GM08714 (cell line): ENCODE results near the gene RSPRY1.

Experiments
- H3K4me3 ChIP-seq: fragments of 200-500 bp; sonication (Bioruptor generic); 2 replicates; pipeline ENCODE4 v1.5.1; 2014; ENCODE audit warnings: mild to moderate bottlenecking, low read length, inconsistent platforms
- ZNF274 ChIP-seq: IDR thresholded peaks from 2 replicates; pipeline ENCODE4 v1.6.1; 2012; ENCODE audit warnings: mild to moderate bottlenecking, low read depth, low read length

Gene RSPRY1

DNA sequence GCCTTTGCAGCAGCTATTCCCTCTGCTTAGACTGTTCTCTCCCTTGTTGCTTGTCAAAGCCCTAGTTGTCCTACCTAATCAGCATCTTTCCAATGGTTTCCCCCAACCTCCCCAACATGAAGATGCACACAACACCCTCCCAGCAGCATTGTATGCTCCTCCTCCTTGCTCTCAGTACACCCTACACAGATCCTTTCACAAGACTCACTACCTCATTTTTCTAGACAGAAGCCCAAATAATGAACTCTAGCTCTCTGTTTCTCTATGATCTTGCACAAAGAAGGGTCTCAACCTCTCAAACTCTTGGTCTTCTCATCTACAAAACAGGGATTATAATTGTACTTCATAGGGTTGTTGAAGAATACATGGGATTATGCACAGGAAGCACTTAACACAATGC is 19.7 kb upstream of the RSPRY1 start:
- no peak for TF ChIP-seq ZNF274
- H3K4me3 ChIP-seq = no peak overlapping the region

DNA sequence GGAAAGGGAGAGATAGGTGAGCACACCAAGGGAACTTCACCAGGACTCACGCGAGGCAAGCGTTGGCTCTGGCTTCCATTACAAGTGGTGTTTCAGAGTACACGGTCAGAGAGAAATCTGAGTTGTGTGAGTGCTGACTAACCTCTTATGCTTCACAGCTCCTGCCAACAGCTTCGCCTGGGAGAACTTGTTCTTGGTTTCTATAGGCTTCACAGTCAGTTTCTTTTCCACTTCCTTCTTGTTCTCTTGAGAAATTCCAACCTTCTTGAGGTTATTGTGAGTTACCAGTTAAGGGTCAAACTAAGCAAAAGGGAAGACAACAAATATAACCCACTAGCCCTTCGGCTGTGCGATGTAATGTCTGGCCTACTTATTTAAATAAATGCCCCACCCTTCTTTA is 19.2 kb upstream of the RSPRY1 start:
- H3K4me3 ChIP-seq = no peak overlapping the region
- TF ChIP-seq ZNF274 = no peak

DNA sequence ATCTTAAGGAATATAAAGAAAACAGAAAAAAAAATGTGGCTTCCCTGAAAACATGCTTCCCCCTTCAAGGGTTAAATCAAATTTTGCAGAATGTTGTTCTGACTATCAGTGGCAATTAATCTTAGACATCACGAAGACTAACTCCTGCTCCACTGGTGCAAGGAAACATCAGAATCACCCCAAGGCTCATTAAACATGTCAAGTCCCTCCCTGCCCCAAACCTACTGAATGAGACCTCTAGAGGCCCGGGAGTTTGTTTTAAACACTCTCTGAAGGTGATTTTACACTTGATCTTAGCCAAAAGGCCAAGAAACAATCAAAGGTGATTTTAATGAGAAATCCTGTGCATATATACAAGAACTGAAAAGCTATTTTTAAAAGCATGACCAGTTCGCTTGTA is 18.6 kb upstream of the RSPRY1 start:
- H3K4me3 ChIP-seq = no peak overlapping the region
- no peak for TF ChIP-seq ZNF274

DNA sequence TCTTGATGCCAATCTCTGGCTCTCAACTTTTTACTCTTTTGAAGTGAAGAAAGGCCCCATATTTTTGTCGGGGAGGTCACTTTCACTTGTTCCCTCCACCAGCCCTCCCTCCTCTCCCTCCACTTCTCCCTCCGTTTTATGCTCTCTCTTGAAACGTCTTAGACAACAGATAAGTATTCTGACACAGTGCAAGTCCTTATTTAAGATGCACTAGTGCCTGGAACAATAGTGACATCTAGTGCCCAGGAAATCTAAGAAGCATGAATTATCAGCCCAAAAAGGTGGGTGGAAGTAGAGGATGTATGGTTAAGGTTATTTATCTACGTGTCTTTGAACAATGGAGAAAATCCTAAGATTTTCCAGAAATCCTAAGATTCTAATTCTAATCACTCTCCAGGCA is 18.2 kb upstream of the RSPRY1 start:
- no peak overlapping the region for H3K4me3 ChIP-seq
- TF ChIP-seq ZNF274 = no peak

DNA sequence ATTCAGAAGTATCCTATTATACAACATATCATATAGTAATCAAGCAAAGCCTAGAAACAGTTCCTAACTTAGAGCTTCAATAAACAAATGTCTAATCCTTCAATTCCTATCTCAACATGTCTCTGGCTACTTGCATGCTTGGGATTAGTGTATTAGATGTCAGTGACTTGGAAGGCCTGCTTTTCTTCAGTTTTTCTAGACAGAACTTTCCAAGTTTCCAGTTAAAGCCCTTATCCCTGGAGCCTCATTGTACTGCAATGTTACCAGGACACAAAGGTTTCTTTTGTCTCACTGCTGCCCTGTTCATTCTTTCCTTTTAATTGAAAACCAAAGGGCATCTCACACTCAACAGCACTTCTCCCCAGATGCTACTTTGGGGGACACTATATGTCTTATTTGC is 16.8 kb upstream of the RSPRY1 start:
- no peak for TF ChIP-seq ZNF274
- H3K4me3 ChIP-seq = no peak overlapping the region

DNA sequence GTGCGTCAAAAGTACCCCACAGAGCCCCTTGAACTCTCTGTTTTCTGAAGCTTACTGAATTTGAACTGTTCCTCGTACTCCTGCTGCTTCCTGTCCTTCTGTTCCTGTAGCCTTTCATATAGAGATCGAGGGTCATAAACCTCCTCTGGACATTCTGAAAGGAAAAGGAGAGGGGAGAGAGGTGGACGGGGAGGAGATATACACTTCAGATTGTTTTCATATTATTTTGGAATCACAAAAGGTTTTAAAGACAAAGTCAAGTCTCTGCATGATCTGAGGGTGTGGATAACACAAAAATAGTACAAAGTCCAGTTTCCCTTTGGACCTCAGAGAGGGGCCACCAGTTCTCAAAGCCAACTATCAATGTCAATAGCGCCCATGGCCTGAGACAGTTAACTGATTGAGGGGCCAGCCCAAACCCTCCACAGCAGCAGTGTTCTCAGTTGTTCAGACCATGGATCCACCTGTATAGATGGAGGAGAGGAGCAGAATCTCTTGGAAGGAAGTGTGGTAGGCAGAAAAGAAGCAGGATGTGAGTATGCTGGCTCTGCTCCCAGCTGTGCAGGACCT is 13.3 kb upstream of the RSPRY1 start:
- TF ChIP-seq ZNF274 = no peak
- H3K4me3 ChIP-seq = no peak overlapping the region

DNA sequence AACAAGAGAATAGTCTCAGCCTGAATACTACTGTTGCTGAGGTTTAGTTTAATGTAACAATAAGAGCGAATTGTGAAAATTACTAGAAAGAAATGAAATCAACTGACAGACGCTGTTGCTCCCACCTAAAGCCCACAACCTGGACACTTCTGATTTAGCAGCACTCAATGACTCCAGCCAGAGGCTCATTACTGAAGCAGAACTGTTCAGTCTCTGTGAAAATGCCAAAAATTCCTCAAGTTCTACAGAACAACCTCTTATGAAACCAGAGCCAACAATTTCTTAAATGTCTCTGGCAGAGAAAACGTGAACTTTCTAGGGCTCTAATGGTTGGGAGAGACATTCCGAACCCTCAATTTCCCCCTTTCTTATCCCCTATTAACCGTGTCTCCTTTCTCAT is 10.2 kb upstream of the RSPRY1 start:
- H3K4me3 ChIP-seq = no peak overlapping the region

DNA sequence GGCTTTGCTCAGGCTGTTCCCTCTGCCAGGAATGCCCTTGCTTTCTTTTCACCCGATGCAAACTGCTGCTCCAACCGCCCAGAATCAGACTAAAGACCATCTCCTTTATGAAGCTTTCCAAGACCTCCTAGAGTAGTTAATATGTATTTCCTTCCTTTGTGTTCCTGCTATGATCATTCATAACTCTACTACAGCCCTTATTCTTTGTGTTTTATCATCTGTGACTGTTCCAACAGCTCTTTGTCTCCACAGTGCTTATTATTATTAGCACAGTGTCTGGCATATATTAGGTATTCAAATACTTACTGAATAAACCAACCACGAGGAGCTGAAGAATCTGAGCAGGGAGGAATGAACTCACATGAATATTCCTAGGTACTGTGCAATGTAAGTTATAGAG is 7.9 kb upstream of the RSPRY1 start:
- TF ChIP-seq ZNF274 = no peak
- H3K4me3 ChIP-seq = no peak overlapping the region

More for the DNA sequence above, 10.2 kb upstream of the RSPRY1 start:
- no peak for TF ChIP-seq ZNF274

DNA sequence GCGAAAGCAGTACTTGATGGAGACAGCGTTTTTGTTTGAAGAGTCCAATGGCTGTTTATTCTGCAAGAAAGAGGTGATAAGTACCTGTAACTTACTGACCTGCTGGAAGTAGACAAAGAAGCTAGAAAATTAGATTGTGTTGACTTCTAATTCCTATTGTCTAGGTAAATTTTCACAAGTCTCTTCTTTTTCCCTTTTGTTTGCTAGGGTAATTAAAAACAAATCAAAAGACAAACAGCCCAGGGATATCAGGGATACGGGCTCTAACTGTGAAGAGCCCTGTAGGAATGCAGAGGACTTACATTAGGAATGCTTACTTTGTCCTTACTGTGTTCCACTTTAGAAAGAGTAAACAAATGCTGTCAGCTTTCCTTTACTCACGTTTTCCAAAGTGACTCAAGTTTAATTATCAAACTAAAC is 7.3 kb upstream of the RSPRY1 start:
- H3K4me3 ChIP-seq = no peak overlapping the region
- no peak for TF ChIP-seq ZNF274

DNA sequence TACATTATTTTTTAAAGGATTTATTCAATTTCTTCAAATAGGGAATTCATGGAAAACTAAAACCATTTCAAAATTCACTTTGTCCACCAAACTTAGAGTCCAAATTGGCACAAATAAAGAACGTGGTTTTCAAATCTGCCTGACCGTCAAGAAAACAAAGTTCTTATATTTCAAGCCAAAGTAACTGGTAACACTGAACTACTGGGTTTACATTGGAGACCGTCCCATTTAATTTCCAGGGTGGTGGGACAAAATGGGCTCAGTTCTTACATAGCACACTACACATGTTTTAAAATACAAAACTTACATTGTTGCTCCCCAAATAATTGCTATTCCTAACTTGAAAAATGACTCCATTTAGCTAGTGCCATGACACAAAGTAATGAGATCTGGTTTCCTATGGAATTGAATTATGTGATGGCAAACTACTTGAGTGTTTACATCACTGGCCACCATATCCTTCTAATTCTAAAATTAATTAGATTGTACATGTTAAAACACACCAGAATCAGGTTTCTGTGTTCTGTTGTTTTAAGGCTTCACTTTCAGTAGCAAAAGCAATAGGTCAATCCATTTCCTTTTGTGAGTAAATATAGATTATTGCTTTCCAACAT is 6.8 kb upstream of the RSPRY1 start:
- H3K4me3 ChIP-seq = no peak overlapping the region
- TF ChIP-seq ZNF274 = no peak

DNA sequence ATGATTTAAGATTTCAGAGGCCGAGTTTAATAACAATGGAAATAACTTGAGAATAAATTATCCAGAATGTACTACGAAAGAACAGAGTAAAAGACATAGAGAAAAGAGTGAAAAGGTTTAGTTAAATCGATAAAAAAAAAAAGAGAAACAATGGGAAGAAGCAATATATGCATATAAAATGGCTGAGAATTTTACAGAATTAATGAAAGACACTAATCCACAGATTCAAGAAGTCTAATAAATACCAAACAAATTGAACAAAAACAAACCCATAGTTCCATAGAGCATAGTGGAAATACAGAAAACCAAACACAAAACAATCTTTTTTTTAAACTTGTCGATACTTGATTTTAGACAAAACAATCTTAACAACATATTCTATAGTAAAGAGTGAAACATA is 2.0 kb upstream of the RSPRY1 start:
- TF ChIP-seq ZNF274 = no peak
- H3K4me3 ChIP-seq = no peak overlapping the region; the same call in 1 of the 2 replicates

DNA sequence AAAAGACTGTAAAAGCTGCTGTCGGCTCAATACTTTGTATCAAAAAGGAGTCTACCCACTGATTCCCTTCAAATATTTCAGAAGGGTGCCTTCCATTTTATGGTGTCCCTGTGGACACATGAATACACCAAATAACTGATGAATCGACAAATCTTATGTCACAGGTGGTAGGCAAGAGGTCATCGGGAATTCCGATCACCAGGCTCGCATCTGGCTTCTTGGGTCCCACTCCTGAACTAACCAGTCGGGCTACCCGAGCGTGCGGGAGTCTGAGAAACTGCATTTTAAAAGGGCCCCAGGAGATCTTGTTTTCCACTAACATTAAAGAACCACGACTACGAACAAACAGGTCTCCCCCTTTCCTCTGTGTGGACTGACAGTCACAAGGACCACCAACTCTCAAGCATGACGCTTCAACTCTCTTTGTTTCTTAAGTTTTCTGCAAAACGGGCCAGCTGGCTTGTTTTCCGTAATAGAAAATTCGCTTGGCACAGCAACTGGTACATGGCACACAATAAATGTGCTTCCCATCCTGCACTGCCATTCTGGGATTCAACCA is 1.2 kb upstream of the RSPRY1 start:
- no peak for TF ChIP-seq ZNF274
- peak overlapping the region; percentile 96 for H3K4me3 ChIP-seq

DNA sequence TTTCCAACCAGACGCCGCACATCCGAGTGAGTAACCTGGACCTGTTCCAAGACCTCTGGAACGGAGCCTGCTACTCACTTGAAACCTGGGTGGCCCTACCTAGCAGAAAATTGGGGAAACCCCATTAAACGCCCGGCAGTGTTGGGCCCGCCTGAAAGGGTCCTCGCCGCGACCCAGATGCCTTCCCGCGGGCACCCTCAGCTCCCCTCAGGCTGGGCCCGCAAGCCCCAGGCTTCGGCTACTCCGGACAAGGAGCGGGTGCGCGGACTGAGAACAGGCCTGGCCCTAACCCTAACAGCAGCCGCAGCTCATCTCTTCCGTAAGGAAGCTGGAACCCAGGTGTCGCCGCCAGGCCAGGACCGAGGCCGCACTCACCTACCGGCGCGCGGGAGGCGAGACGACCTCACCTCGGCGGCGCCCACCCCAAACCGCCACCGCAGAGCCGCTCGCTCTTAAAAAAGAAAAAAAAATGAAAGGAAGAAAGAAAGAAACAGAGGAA is 634 bp upstream of the RSPRY1 start:
- TF ChIP-seq ZNF274 = no peak

DNA sequence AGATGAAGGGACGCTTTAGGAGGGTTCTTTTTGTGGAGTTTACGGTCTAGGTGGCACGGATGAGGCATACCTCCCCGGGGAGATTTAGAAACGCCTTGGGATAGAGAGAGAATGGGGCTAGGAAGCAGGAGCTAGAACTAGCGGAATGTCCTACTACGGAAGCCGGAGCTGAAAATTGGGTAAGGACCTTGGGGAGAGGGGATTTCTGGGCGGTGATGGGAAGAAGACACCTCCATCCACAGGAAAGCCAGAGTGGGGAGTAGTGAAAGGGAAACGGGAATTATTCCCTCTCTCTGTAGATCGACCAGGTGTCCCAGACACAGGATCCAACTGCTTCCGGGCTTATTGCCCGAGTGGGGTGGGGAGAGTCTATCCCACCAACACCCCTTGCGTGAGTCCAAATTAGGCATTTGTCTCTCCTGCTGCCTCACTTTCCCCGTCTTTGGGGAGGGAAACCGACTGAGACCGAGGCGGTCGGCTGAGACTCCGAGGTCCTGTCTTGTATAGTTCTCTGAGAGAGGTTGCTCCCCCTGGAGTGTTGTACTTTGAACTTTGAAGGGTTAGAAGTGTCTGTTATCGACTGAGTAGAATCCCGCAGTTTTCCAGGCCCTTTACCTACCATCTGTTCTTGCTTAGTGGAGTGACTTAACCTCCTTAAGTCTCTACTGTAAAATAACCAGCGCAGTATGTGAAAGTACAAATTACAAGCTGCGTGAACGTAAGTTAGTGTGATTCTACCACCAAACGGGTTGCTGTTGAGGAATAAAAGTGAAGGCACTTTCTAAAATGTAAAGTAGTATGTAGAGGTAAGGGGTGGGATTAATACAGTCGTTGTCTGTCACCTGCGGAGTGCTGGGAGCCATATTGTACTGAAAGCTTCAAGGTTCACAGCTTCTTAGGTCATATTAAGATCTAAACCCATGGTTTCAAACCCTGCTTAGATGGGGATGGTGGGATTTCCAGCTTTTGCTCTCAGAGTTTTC is 1.0 kb downstream of the RSPRY1 start:
- no peak for TF ChIP-seq ZNF274
- H3K4me3 ChIP-seq = peak overlapping the region; percentile 91

More for the DNA sequence above, 634 bp upstream of the RSPRY1 start:
- H3K4me3 ChIP-seq = peak overlapping the region; percentile 96

DNA sequence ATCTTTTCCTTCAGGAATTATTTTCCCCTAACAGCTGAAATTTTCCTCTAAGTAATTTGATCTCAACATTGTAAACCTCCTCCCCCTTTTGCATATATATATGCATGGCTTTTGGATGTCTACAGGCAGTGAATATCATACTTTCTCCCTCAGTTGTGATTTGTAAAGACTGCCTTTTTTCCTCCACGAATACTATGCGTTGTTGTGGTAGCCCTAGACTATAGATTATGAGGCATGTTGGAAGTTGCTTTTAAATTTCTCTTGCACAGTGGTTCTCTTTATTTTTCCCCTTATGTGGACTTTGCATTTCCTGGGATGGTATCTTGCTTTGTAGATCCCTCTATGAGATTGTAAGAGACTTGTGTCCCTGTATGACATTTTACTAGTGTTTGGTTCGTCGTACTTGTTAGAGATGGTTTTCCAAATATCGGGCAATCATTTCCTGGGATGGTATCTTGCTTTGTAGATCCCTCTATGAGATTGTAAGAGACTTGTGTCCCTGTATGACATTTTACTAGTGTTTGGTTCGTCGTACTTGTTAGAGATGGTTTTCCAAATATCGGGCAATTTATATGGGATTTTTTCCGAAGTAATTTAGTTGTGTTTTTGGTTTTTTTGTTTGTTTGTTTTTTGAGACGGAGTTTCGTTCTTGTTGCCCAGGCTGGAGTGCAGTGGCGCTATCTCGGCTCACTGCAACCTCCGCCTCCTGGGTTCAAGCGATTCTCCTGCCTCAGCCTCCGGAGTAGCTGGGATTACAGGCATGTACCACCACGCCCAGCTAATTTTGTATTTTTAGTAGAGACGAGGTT is 2.0 kb downstream of the RSPRY1 start:
- H3K4me3 ChIP-seq = peak overlapping the region; percentile 91
